SK-MEL-5 (cell line): ENCODE results near the gene RABL6. TPM values are rescaled to one million over a fixed set of nuclear protein-coding genes. Genes with fewer than 3 reads are reported as not detected.

Experiments
- DNase-seq: peaks from one replicate; pipeline ENCODE4 v3.0.0-alpha.2; 2016; ENCODE audit warnings: low read depth, low spot score
- in situ Hi-C: cut with HindIII; loops from 2 replicates; pipeline ENCODE4 v1.10.0; 2016; ENCODE audit warnings: low sequenced_read_pairs, high pct_unique_total_duplicates, low pct_unique_long_range_greater_than_20kb
- total RNA-seq: library from RNA; depleted of rRNA; stranded (reverse); fragments of >200 nt; shearing (Covaris generic); gene quantifications from 2 replicates; pipeline ENCODE4 v1.2.3, GENCODE V29; 2014

RABL6 gene
- total RNA-seq, 1 experiment from 2014 or later: 57.4 TPM

DNA sequence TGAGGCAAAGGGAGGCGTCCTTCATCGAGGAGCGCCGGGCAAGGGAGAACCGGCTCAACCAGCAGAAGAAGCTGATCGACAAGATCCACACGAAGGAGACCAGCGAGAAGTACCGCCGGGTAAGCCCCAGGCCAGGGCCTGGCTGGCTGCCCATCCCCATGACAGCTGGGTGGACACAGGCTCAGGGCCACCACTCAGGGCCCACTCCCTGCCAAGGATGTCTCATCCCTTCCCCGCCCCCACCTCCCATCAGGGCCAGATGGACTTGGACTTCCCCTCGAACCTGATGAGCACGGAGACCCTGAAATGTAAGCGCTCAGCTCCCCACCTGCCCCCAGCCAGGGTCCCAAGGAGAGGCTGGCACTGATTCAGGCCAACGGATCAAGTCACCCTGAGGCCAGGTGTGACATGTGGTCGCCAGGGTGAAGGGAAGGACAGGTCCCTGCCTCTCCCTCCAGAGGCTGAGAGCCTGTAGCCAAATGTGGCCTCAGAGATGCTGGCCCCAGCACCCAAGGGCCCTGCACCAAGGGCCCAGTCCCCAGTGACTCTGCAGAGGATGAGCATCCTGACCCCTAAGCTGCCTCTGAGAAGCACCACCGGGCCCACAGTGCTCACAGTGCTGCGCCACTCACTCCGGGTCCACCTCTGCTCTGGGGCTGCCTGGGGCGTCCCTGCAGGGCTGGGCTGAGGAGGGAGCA, 3.1 kb upstream of the RABL6 start:
- no peak for DNase-seq
- in situ Hi-C loops: loop anchor here (25.0 kb wide), 1 partner anchor 133 kb away; the partner anchor contains the start of genes C8G and FBXW5

DNA sequence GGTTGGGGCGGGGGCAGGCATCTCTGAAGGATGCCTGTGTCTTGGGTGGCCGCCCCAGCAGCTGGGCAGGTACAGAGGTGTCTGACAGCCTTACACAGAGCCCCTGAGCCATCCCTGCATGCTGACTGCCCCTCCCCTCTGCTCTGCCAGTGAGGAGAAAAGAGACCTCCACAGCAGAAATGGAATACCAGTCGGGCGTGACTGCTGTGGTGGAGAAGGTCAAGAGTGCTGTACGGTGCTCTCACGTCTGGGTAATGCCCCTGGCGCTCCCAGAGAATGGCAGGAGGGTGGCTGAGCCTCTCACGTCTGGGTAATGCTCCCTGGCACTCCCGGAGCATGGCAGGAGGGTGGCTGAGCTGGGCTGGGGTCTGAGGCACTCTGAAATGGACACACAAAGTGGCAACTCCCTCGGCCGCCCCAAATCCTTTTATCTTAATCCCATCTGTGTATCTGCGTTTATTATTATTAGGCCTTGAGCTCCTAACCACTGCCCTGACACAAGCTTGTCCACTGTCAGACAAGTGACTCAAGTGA, 2.5 kb upstream of the RABL6 start:
- in situ Hi-C loops: loop anchor here (25.0 kb wide), 1 partner anchor 132 kb away; the partner anchor contains the start of genes C8G and FBXW5
- DNase-seq: no peak

DNA sequence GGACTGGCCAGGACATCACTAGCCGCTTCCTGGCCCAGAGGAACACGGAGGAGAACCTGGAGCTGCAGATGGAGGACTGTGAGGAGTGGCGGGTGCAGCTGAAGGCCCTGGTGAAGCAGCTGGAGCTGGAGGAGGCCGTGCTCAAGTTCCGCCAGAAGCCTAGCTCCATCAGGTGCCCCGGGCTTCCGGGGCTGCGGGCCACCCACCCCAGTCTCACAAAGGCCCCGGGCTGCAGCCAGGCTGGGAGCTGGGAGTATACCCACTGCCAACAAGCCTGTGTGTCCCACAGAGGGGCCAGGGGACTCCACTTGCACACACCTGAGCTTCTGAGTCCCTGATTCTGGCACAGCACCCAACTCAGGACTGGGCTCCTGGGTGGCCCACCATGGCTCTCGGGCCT, 1.7 kb upstream of the RABL6 start:
- in situ Hi-C loops: loop anchor here (25.0 kb wide), 1 partner anchor 131 kb away; the partner anchor contains the start of genes C8G and FBXW5
- DNase-seq: no peak

DNA sequence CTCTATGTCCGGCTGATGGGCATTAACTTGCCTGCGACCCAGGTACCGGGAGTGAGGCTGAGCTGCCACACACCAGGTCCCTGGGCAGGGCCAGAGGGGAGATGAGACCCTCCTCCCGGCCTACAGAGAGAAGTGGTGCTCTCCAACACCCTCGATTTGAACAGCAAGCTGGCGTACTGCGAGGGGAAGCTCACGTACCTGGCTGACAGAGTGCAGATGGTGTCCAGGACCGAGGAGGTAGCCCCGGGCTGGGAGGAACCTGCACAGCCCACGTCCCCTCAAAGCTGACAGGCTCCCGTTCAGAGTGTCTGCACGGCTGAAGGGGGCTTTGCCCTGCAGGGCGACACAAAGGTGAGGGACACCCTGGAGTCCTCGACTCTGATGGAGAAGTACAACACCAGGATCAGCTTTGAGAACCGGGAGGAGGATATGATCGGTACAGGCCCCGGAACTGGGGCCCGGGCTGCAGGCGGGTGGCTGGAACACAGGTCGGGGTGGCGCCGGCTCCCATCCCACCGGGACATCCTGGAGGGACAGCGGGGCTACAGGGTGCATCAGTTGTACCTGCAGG, 1.0 kb upstream of the RABL6 start:
- no peak for DNase-seq
- in situ Hi-C loops: loop anchor here (25.0 kb wide), 1 partner anchor 131 kb away; the partner anchor contains the start of genes C8G and FBXW5

DNA sequence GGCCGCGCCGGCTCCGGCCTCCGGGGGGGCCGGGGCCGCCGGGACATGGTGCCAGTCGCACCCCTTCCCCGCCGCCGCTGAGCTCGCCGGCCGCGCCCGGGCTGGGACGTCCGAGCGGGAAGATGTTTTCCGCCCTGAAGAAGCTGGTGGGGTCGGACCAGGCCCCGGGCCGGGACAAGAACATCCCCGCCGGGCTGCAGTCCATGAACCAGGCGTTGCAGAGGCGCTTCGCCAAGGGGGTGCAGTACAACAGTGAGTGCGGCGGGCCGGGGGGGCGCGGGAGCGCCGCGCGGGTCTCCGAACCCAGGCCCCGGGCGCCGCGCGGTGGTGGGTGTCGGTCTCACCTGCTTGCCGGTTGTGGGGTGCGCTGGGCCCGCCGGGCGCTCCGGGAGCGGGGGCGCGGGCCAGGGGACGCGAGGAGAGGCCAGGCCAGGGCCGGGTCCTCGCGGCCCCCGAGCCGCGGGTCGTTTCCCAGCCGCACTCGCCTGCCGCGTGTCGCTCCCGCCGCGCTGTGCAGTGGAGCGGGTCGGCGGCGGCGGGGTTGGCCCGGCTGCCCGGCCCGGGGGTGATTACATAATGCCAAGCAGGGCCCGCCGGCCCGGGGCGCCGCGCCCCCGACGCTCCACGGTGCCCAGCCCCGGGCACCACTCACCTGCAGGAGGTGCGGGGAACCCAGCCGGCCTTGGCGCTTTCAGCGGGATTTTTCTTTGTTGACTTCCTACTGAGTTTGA, 492 bp downstream of the RABL6 start:
- no peak for DNase-seq
- in situ Hi-C loops: loop anchor here (25.0 kb wide), 1 partner anchor 129 kb away; the partner anchor contains the start of genes C8G and FBXW5

DNA sequence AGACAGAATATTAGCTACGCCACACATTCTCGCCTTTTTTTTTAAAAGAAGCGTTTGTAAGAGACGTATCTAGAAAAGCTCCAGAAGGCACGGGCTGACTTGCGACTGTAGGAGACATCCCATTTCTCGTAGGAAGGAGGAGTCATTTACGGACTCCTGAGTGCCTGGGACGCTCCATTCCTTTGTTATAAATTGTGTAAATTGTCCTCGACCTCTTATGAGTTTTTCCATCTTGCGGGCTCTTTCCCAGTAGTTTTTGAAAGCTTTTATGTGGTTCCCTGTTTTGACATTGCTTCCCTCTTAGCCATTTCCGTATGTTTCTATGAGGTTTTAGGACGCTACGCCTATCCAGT, 1.0 kb downstream of the RABL6 start:
- in situ Hi-C loops: loop anchor here (25.0 kb wide), 1 partner anchor 129 kb away; the partner anchor contains the start of genes C8G and FBXW5
- DNase-seq: no peak

DNA sequence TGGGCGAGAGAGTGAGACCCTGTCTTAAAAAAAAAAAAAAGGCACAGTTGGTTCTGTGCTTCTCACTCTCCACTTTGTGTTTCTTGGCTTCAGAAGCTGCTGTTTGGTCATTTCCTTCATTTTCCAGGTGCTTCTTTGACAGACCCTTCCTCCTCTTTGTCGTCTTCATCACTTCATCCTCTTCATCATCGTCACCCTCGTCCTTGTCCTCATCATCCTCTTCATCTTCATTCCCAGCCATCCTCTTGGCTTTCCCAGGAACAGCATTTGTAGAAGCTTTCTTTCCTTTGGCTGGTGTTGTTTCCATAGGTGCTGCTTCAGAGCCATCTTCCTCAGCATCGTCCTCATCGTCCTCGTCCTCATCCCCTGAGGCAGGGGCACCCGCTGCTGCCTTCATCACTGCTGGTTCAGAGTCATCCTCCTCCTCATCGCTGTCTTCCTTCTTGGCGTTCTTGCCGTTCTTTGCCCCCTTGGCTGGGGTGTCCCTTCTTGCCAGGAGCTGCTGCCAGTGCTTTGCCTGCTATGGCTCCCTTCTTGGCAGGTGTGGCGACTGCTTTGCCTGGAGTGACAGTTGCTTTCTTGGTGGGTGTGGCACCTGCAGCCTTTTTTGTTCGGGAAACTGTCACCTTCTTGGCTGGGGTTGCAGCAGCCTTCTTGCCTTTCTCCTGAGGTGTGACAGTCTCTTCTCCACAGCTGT, 7.1 kb downstream of the RABL6 start:
- DNase-seq: no peak
- in situ Hi-C loops: loop anchor here (25.0 kb wide), 1 partner anchor 122 kb away; the partner anchor contains the start of genes C8G and FBXW5

DNA sequence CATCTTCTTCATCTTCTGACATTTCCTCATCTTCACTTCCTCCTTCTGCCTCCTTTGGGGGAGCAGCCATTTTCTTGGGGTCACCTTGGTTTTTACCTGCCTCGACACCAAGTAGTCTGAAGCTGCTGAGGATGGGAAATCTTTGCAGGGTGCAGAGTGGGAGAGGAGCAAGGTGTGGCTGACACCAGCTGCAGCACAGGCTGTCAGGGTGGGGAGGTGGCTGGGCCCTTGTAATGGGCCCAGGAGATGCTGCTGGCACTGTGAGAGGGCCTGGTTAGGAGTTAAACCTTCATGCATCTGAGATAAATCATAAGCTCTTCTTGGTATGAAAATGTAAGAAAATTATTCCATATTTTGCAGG, 7.7 kb downstream of the RABL6 start:
- in situ Hi-C loops: loop anchor here (25.0 kb wide), 1 partner anchor 122 kb away; the partner anchor contains the start of genes C8G and FBXW5
- DNase-seq: no peak

DNA sequence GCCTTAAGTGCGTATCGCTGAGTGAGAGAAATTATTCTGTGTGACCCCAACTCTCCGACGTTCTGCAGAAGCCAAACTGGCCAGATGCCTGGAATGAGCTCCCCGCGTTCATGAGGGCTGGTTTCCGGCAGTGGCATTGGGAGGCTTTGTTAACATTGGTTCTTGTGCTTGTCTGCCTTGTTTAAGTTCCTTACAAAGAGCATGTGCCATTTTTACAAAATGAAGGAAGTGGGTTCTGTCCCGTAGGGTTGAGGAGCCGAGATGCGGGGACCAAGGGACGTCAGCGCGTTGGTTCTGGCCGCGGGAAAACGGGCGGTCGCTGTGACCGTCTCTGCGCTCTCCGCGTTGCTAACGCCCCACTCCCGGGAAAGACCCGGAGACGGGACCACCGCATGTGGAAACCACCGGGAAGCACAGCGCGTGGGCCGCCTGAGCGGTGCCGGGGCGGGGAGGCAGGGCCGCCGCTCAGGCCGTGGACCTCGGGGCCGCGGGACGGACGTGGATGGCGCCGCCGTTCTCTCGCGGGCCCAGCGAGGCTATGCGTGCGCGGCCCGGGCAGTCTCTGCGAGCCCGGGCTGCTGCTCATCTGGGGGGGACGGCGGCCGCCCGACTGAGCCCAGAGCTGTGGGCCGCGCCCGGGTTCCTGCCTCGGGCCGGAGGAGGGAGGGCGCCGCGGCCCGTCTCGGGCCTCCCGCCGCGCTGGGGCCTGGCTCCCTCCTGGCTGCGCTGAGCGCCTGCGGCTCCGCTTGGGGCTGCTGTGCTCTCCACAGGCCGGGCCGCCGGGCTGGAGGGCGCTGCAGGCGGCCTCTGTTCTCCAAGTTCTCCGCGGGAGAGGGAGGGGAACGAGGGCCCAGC, 13.4 kb downstream of the RABL6 start:
- in situ Hi-C loops: loop anchor here (25.0 kb wide), 1 partner anchor 116 kb away; the partner anchor contains the start of genes C8G and FBXW5

DNA sequence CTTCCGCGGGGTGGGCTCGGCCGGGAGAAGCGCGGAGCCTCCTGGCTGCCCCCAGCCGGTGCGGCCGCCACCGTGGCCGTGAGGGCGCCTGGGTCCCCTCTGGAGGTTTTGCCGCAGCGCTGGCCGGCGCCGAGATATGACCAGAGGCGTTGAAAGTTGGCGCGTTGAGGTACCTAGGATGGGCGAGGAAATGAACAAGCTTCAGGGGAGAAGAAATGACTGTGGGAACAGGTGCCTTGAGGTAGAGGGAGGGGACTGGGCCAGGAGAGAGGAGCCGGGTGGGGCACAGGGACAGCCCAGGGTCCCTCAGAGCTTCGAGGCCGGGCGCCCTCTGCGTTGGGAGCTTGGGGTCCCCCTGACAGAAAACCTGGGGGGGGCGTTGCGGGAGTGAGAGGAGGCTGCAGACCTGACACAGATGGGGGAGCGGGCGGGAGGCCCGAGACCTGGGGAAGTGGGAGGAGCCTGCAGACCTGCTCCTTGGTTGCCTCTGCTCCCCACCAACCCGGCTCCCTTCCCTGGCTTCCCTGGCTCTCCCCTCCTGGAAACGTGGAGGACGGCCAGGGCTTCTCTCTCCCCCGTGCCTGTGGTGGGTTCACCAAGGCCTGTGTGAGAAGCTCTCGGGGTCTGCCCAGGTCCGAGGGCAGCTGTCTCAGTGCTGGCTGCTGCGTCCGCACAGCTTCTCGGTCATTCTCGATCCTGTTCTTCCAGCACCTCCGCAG, 14.2 kb downstream of the RABL6 start:
- in situ Hi-C loops: loop anchor here (25.0 kb wide), 1 partner anchor 115 kb away; the partner anchor contains the start of genes C8G and FBXW5
- no peak for DNase-seq

More for the DNA sequence above, 13.4 kb downstream of the RABL6 start:
- no peak for DNase-seq

DNA sequence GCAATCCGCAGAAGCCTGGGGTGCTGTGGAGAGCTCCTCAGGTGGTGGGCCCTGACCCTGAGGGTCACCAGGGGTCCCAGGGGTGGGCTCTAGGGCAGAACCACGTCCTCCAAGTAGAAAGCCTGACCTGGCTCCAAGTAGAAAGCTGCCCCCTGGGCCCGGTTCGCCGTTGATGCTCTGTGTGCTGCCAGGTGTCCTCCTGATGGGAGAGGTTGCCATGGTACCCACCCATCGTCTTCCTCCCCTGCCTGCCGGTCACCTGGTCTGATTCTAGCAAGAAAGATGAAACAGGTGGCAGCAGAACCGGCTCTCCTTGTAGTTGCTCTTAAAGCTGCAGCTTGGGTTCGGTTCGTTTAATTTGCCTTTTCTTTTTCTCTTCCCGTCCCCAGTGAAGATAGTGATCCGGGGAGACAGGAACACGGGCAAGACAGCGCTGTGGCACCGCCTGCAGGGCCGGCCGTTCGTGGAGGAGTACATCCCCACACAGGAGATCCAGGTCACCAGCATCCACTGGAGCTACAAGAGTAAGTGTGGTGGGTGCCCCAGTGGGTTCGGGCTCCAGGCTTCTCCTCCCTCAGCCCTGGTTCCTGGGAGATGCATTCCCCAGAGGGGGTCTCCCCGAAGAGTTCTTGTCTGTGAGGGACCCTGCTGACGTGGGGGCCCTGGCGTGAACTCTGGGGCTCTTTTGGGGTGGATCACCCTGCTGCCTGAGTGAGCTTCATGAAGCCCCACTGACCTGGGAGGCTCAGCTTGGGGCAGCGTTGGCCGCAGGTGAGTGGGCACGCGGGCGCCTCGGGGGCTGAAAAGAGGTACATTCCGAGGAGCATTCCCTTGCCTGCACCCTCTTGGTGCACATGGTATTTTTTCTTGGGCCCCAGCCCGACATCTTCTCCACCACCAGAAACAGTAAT, 15.6 kb downstream of the RABL6 start:
- DNase-seq: no peak

DNA sequence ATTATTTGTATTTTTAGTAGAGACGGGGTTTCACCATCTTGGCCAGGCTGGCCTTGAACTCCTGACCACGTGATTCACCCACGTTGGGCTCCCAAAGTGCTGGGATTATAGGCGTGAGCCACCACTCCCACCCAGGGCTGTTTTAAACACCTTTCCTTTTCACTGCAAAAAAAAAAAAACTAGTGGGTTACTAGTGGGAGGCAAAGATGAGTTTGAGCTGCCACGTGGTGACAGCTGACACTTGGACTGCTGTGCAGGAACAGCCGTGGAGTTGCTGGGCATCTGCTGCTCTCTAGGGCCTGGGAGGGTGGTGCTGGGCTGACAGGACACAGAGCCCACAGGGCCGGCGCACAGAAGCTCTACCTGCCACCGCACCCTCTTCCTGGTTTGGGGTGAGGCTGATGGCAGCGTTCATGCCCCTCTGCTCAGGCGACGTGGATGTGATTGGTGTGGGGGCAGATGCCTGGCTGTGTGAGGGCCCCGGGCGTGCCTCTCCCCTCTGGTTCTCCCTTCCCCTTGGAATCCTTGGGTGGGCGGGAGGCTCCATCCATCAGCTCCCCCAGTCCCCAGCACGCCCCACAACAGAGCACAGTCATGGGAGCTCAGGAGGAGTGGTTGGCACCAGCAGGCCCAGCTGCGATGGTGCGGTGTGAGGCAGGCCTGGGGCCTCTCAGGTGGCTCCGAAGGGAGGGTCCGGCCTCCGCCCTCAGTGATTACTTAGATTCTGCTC, 16.9 kb downstream of the RABL6 start:
- in situ Hi-C loops: loop anchor here (25.0 kb wide), 1 partner anchor 113 kb away; the partner anchor contains the start of genes C8G and FBXW5
- no peak for DNase-seq

More for the DNA sequence above, 15.6 kb downstream of the RABL6 start:
- in situ Hi-C loops: loop anchor here (25.0 kb wide), 1 partner anchor 114 kb away; the partner anchor contains the start of genes C8G and FBXW5

DNA sequence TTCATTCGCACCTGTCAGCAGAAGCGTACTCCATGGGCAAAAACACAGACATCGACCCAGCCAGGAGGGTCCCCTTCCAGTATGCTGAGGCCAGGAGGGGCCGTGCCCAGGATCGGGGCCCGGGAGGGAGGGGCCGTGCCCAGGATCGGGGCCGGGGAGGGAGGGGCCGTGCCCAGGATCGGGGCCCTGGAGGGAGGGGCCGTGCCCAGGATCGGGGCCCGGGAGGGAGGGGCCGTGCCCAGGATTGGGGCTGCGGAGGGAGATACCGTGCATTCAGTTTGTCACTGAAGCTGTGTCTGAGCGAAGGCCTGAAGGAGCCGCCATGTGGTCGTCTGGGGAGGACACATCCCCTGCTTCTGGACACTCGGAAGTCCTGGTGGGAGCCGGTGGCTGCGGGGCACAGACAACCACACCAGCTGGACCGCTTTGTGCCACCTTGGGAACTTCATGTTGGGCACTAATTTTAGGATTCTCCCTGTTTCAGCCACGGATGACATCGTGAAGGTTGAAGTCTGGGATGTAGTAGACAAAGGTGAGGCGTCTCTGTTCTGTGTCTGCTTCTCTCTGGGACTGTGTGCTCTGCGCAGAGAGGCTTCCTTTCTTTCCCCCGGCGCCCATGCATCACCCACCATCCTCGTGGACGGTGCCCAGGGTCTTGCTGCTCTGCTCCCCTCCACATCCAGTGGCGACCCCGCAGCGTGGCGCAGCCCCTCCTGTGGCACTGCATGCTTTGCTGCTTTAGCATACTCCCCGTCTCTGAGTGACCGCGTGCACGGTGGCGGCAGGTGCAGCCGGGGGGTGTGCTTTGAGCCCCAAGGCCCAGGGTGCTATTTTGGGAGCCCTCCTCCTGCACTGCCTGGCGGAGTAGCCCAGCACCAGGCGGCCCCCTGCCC, 17.8 kb downstream of the RABL6 start:
- no peak for DNase-seq
- in situ Hi-C loops: no loop called here
